Heart right ventricle (tissue), 16 donors: ENCODE measurements around the gene PLK3. TPM values are rescaled to one million over a fixed set of nuclear protein-coding genes. Genes with fewer than 3 reads are reported as not detected.
"Not testable (repeated sequence)": the region's sequence is repeated elsewhere in the genome, so short reads cannot be mapped to it uniquely, and the experiment has no call there.

Experiments used
- ATAC-seq, 8 donors: fragments of 200-7000 bp; cut with Tn5 transposase; one replicate each; pipeline ENCODE4 v1.9.1; 2020; ENCODE audit warnings: mild to moderate bottlenecking in 8 of 8, moderate library complexity in 8 of 8, moderate number of reproducible peaks in 1 of 8
- DNase-seq, 2 donors: peaks; one replicate each; pipeline ENCODE4 v3.0.0-alpha.2; 2020
- H3K27ac ChIP-seq, 10 donors: fragments of 200-600 bp; sonication (generic) in 2 of 10; one replicate each; pipeline versions ENCODE4 v1.5.0 to v1.8.0; 2020 to 2022; ENCODE audit warnings: mild to moderate bottlenecking in 3 of 10
- H3K27me3 ChIP-seq, 7 donors: fragments of 200-600 bp; one replicate each; pipeline ENCODE4 v1.8.0; 2021 to 2022; ENCODE audit warnings: mild to moderate bottlenecking in 2 of 7
- H3K36me3 ChIP-seq, 9 donors: fragments of 200-600 bp; sonication (generic) in 1 of 9; one replicate each; pipeline versions ENCODE4 v1.5.0 to v1.8.0; 2020 to 2022; ENCODE audit warnings: mild to moderate bottlenecking in 2 of 9
- H3K4me1 ChIP-seq, 9 donors: fragments of 200-600 bp; sonication (generic) in 1 of 9; one replicate each; pipeline versions ENCODE4 v1.5.0 to v1.8.0; 2020 to 2022; ENCODE audit warnings: mild to moderate bottlenecking in 4 of 9
- H3K4me3 ChIP-seq, 10 donors: fragments of 200-600 bp; sonication (generic) in 2 of 10; one replicate each; pipeline versions ENCODE4 v1.5.0 to v1.8.0; 2020 to 2022; ENCODE audit warnings: mild to moderate bottlenecking in 7 of 10, moderate library complexity in 2 of 10
- H3K9me3 ChIP-seq, 11 donors: fragments of 200-600 bp in 10 of 11; sonication (generic) in 2 of 11; one replicate each; pipeline versions ENCODE4 v1.5.0 to v1.8.0; 2013 to 2022; ENCODE audit warnings: mild to moderate bottlenecking in 2 of 11, control low read depth in 1 of 11, moderate library complexity in 1 of 11
- WGBS, 2 donors: extraction: QIAGEN DNeasy Blood & Tissue Kit; methylation state at CpG; one replicate each; pipeline ENCODE4 v1.1.7; 2013; ENCODE audit warnings: inconsistent platforms in 1 of 2; 5-methylcytosine and 5-hydroxymethylcytosine counted together
- intact Hi-C, 10 donors: fragments of 100-400 bp; cut with DNase I; formaldehyde crosslinking; loops; one replicate each; pipeline versions ENCODE4 v1.11.1 to v1.14.2; 2022
- polyA plus RNA-seq, 2 donors: library from polyadenylated mRNA; stranded (reverse); fragments of 200-250 nt; gene quantifications; one replicate each; pipeline ENCODE4 v1.2.3, GENCODE V29; 2013
- total RNA-seq, 10 donors: library from RNA; stranded (reverse); fragmentation: NEBNext Ultra II Directional in 3 of 10; extraction: Animal tissue kit (Norgen Biotek cat#: 25700) in 3 of 10; gene quantifications; one replicate each; pipeline versions ENCODE4 v1.2.1 to v1.2.4, GENCODE V29; 2021 to 2023
- TF ChIP-seq, protein P1 (sequence below), 9 donors: fragments of 200-600 bp; sonication (generic) in 2 of 9; IDR thresholded peaks; one replicate each; pipeline versions ENCODE4 v1.5.0 to v1.8.0; 2021 to 2022; ENCODE audit warnings: antibody characterized with exemption in 9 of 9, mild to moderate bottlenecking in 5 of 9, moderate library complexity in 1 of 9
- donor health status: Arrhythmogenic right ventricular cardiomyopathy.
- donor health status: ischemic (EF 13 %, LVEDD 7.1; RV severe dilation, severe dysfunction).
- donor health status: healthy with polysubstance abuse.
- donor health status: DM: no; HTN: yes; CAD: no.
- donor health status: DM: no; HTN: no; CAD: no.
- donor health status: ischemic (EF 25% LVEDD 6.9; RV normal size, moderate dysfunction).
- donor health status: ischemic (EF 25% LVEDD 5.7; RV mildly dilated, moderate dysfunction).
- donor health status: healthy.
- donor health status: DM: yes; HTN: yes; CAD: no.
- donor health status: Ischemic cardiomyopathy.
- donor health status: ischemic (EF 35%, LVEDD 5.7; RV mildly dilated, moderate dysfunction).
- donor health status: nonischemic (EF 11% LVEDD 7.7; RV severe dilation, severe dysfunction).
- donor health status: DM: yes; HTN: yes; CAD: no.
- donor health status: PGD.
- donor health status: ischemic (EF 29% LVEDD 5.4; RV normal size, mild dysfunction).
- donor health status: nonischemic (EF 23%, LVEDD 6.1; RV moderate dilation, normal function).

PLK3 gene
- total and polyA plus RNA-seq, 12 donors = 2.9 to 12.7 (median 7.0) TPM

DNA sequence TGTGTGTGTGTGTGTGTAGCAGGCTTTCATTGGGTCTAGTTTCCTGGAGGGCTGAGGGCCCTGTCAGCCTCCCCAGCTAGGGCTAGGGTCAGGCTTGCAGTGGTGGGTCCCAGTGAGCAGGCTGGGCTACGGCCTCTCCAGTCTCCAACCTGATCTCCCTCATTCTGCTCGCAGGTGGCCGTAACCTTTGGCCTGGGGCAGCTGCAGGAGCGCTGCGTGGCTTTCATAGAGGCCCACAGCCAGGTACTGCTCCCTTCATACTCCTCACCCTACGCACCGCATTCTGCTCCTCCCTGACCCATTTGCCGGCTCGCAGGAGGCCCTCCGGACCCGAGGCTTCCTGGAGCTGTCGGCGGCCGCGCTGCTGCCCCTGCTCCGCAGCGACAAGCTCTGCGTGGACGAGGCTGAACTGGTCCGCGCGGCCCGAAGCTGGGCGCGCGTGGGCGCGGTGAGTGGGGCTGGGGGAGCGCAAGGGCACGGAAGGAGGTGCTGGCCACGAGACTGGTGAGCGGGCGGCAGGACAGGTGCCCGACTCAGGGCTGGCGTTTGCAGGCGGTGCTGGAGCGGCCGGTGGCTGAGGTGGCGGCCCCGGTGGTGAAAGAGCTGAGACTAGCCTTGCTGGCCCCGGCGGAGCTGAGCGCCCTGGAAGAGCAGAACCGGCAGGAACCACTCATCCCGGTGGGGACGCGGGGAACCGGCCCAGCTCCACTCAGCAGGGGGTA, 12.8 kb downstream of the PLK3 start:
- Histone ChIP-seq H3K9me3 (no peaks in the 10 kb centered on the region), H3K4me3 (peak overlapping the region; percentile 25 to 61 (median 56)), H3K36me3 (peaks cover 0 to 26% (median 0%) of the 10 kb centered on the region in 9 donors), H3K27ac (peak overlapping the region; percentile 68 to 94 (median 84)), H3K4me1 (peaks cover 26 to 67% (median 57%) of the 10 kb centered on the region in 9 donors), H3K27me3 (no peaks in the 10 kb centered on the region)
- ATAC-seq (peak in 5 of 8 donors; percentile 0 to 49 (median 2)), DNase-seq (peak in 1 of 2 donors; percentile 42)
- TF ChIP-seq, protein P1, sequence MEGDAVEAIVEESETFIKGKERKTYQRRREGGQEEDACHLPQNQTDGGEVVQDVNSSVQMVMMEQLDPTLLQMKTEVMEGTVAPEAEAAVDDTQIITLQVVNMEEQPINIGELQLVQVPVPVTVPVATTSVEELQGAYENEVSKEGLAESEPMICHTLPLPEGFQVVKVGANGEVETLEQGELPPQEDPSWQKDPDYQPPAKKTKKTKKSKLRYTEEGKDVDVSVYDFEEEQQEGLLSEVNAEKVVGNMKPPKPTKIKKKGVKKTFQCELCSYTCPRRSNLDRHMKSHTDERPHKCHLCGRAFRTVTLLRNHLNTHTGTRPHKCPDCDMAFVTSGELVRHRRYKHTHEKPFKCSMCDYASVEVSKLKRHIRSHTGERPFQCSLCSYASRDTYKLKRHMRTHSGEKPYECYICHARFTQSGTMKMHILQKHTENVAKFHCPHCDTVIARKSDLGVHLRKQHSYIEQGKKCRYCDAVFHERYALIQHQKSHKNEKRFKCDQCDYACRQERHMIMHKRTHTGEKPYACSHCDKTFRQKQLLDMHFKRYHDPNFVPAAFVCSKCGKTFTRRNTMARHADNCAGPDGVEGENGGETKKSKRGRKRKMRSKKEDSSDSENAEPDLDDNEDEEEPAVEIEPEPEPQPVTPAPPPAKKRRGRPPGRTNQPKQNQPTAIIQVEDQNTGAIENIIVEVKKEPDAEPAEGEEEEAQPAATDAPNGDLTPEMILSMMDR (IDR thresholded peaks at IDR 0.05) = no peak
- intact Hi-C loops = no loop called here
- WGBS, 2 donors = 47 to 56% methylated on average over 46 to 48 of the region's 48 CpGs

DNA sequence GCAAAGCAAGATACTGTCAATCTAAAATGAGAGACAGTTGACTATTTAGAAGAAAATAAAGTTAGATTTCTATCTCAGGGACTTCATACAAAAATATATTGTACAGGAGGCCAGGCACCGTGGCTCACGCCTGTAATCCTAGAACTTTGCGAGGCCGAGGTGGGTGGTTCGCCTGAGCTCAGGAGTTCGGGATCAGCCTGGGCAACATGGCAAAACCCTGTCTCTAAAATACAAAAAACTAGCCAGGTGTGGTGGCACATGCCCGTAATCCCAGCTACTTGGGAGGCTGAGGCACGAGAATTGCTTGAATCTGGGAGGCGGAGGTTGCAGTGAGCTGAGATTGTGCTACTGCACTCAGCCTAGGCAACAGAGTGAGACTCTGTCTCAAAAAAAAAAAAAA, 15.7 kb downstream of the PLK3 start:
- DNase-seq, H3K9me3 ChIP-seq, H3K27ac ChIP-seq, ATAC-seq, H3K4me3 ChIP-seq, H3K27me3 ChIP-seq, intact Hi-C loops: not testable (repeated sequence)
- Histone ChIP-seq H3K36me3 (peaks cover 0 to 26% (median 0%) of the 10 kb centered on the region in 9 donors), H3K4me1 (peaks cover 6 to 58% (median 37%) of the 10 kb centered on the region in 9 donors)
- WGBS, 2 donors = 89 to 90% methylated on average over 9 of the region's 9 CpGs

DNA sequence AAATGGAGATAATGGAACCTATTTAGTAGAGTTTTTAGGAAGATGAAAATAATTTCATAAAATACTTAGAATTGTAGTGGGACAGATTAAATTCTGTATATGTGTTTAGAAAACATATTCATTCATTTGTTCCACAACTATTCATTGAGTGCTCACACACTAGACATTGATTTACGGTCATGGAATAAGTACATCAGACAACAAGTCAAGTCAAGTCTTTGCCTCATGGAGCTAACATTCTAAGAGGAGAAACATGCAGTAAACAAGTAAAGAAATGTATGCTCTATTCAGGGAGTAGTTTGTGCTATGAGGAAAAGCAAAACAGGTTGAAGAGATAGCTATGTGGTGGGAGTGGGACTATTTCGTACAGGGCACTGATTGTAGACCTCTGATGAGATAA, 17.1 kb downstream of the PLK3 start:
- WGBS, 2 donors = 72 to 83% methylated on average over 2 of the region's 2 CpGs
- no peak for DNase-seq
- H3K9me3 ChIP-seq = no peaks in the 10 kb centered on the region
- intact Hi-C loops = no loop called here
- H3K4me1 ChIP-seq = peaks cover 7 to 49% (median 26%) of the 10 kb centered on the region in 9 donors
- TF ChIP-seq, protein P1 (IDR thresholded peaks at IDR 0.05) = no peak
- no peaks in the 10 kb centered on the region for H3K27me3 ChIP-seq
- H3K36me3 ChIP-seq = peaks cover 0 to 26% (median 0%) of the 10 kb centered on the region in 9 donors
- no peak overlapping the region for H3K4me3 ChIP-seq
- no peak overlapping the region for H3K27ac ChIP-seq
- ATAC-seq = no peak

DNA sequence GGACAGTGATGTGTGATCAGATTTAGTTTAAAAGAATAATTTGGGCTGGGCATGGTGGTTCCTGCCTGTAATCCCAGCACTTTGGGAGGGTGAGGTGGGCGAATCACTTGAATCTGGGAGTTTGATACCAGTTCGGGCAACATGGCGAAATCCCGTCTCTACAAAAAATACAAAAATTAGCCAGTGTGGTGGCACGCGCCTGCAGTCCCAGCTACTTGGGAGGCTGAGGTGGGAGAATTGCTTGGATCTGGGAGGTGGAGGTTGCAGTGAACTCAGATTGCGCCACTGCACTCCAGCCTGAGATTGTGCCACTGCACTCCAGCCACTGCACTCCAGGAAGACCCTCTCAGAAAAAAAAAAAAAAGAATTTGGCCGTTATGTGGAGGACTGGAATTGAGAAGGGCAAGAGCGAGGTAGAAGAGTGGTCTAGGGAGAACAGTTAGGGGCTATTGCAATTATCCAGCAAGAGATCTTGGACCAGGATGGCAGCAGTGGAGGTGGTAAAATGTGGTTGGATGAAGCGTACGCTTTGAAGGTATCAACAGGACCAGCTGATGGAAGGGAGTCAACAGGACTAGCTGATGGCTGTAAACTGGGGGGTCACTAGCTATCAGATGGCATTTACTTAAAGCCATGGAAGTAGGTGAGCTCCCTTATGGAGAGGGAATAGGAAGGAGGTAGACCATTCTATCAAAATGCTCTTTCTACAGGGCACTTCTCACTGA, 17.8 kb downstream of the PLK3 start:
- Histone ChIP-seq H3K27ac (peak overlapping the region in 2 of 10 donors; percentile 92 to 97), H3K4me3 (no peak overlapping the region), H3K4me1 (peaks cover 7 to 46% (median 22%) of the 10 kb centered on the region in 9 donors), H3K9me3 (no peaks in the 10 kb centered on the region), H3K27me3 (no peaks in the 10 kb centered on the region), H3K36me3 (peaks cover 0 to 26% (median 0%) of the 10 kb centered on the region in 9 donors)
- DNase-seq = peak in 1 of 2 donors; percentile 1
- intact Hi-C loops = loop anchor here in 1 of 10 donors (2.0 kb wide), 1 partner anchor 17 kb away; the partner anchor contains the start of gene PLK3
- 97 to 98% methylated on average over 11 of the region's 11 CpGs for WGBS, 2 donors
- ATAC-seq = no peak
- TF ChIP-seq, protein P1 (IDR thresholded peaks at IDR 0.05) = no peak
